HG03342 (cell line): ENCODE results near the gene OR13A1.
"Not testable (repeated sequence)": the region's sequence is repeated elsewhere in the genome, so short reads cannot be mapped to it uniquely, and the experiment has no call there.

ENCODE experiments used
- ATAC-seq: cut with Tn5 transposase; IDR thresholded peaks from one replicate; pipeline ENCODE4 v1.9.1; 2021; ENCODE audit warnings: mild to moderate bottlenecking, moderate library complexity; ENCODE audit not compliant: unreplicated experiment

OR13A1 gene

GRCh38 chr10:45286980-45287379 lies 28.4 kb downstream of the OR13A1 start:
- no peak for ATAC-seq

GRCh38 chr10:45282061-45282460 lies 33.3 kb downstream of the OR13A1 start:
- ATAC-seq: no peak

GRCh38 chr10:45280113-45280760 lies 35.2 kb downstream of the OR13A1 start:
- ATAC-seq: no peak

- ATAC-seq: no peak
Measured at GRCh38 chr10:45279682-45280081, 35.7 kb downstream of the OR13A1 start.

- no peak for ATAC-seq
Measured at GRCh38 chr10:45278860-45279498, 36.4 kb downstream of the OR13A1 start.

- not testable (repeated sequence) for ATAC-seq
Measured at GRCh38 chr10:45276146-45276545, 39.3 kb downstream of the OR13A1 start.

GRCh38 chr10:45274364-45274763 lies 41.0 kb downstream of the OR13A1 start:
- ATAC-seq: no peak

GRCh38 chr10:45267777-45268176 lies 47.6 kb downstream of the OR13A1 start:
- ATAC-seq: not testable (repeated sequence)

GRCh38 chr10:45265996-45266395 lies 49.4 kb downstream of the OR13A1 start:
- ATAC-seq: no peak

GRCh38 chr10:45261946-45262345 lies 53.5 kb downstream of the OR13A1 start:
- no peak for ATAC-seq

GRCh38 chr10:45261243-45261775 lies 54.1 kb downstream of the OR13A1 start:
- ATAC-seq: no peak

GRCh38 chr10:45260635-45261034 lies 54.8 kb downstream of the OR13A1 start:
- not testable (repeated sequence) for ATAC-seq

- not testable (repeated sequence) for ATAC-seq
Measured at GRCh38 chr10:45259786-45260495, 55.5 kb downstream of the OR13A1 start.

- no peak for ATAC-seq
Measured at GRCh38 chr10:45257600-45257999, 57.8 kb downstream of the OR13A1 start.

- ATAC-seq: no peak
Measured at GRCh38 chr10:45256246-45256645, 59.2 kb downstream of the OR13A1 start.

GRCh38 chr10:45255706-45256105 lies 59.7 kb downstream of the OR13A1 start:
- no peak for ATAC-seq

- ATAC-seq: no peak
Measured at GRCh38 chr10:45254892-45255291, 60.5 kb downstream of the OR13A1 start.

GRCh38 chr10:45253183-45253914 lies 62.1 kb downstream of the OR13A1 start:
- ATAC-seq: peak; percentile 69
